Upper lobe of left lung (tissue), 6 donors: ENCODE measurements around the gene RNF41. TPM values are rescaled to one million over a fixed set of nuclear protein-coding genes. Genes with fewer than 3 reads are reported as not detected.

Experiments
- ATAC-seq, 2 donors: fragments of 200-7000 bp; cut with Tn5 transposase; one replicate each; pipeline ENCODE4 v1.9.1; 2022; ENCODE audit warnings: mild to moderate bottlenecking in 2 of 2, moderate library complexity in 2 of 2; ENCODE audit not compliant: low FRiP score in 2 of 2
- DNase-seq, 2 donors: peaks; one replicate each; pipeline ENCODE4 v3.0.0-alpha.2; 2019 to 2020
- H3K27ac ChIP-seq, 4 donors: fragments of 200-600 bp; sonication (generic); one replicate each; pipeline ENCODE4 v1.5.1; 2016 to 2019
- H3K27me3 ChIP-seq, 4 donors: fragments of 200-600 bp; sonication (generic); one replicate each; pipeline ENCODE4 v1.5.1; 2017 to 2019
- H3K36me3 ChIP-seq, 4 donors: fragments of 200-600 bp; sonication (generic); one replicate each; pipeline ENCODE4 v1.5.1; 2016 to 2019
- H3K4me1 ChIP-seq, 4 donors: fragments of 200-600 bp; sonication (generic); one replicate each; pipeline ENCODE4 v1.5.1; 2018 to 2019
- H3K4me3 ChIP-seq, 4 donors: fragments of 200-600 bp; sonication (generic); one replicate each; pipeline ENCODE4 v1.5.1; 2017 to 2019; ENCODE audit warnings: mild to moderate bottlenecking in 2 of 4, moderate library complexity in 1 of 4
- H3K9me3 ChIP-seq, 4 donors: fragments of 200-600 bp; sonication (generic); one replicate each; pipeline ENCODE4 v1.5.1; 2018 to 2019
- CTCF ChIP-seq, 6 experiments: fragments of 450-650 bp in 4 of 6; fragments of 200-600 bp in 2 of 6; sonication (generic) in 2 of 6; IDR thresholded peaks; one replicate each; pipeline ENCODE4 v1.5.1; 2016 to 2019; ENCODE audit warnings: antibody characterized with exemption in 6 of 6
- EP300 ChIP-seq, 4 donors: sonication (generic); formaldehyde crosslinking; IDR thresholded peaks; one replicate each; pipeline ENCODE4 v1.5.1; 2017; ENCODE audit warnings: antibody characterized with exemption in 4 of 4, control low read depth in 2 of 4
- POLR2A ChIP-seq, 4 donors: fragments of 450-650 bp; IDR thresholded peaks; one replicate each; pipeline ENCODE4 v1.5.1; 2016 to 2017; ENCODE audit warnings: antibody characterized with exemption in 4 of 4, mild to moderate bottlenecking in 2 of 4
- POLR2AphosphoS5 ChIP-seq, 2 donors: sonication (generic); formaldehyde crosslinking; IDR thresholded peaks; one replicate each; pipeline ENCODE4 v1.5.1; 2017; ENCODE audit warnings: antibody characterized with exemption in 2 of 2
- WGBS, 2 donors: methylation state at CpG; one replicate each; pipeline ENCODE4 v1.1.5; 2017 to 2018; 5-methylcytosine and 5-hydroxymethylcytosine counted together
- total RNA-seq, 6 donors: library from RNA; depleted of rRNA in 4 of 6; stranded (reverse); fragments of >200 nt in 4 of 6; gene quantifications; one replicate each; pipeline versions ENCODE4 v1.1.0 to v1.2.1, GENCODE V29; 2016 to 2021
- donor health status: DM: no; HTN: no; CAD: no; lungs with moderate emphysema.
- donor health status: DM: no; HTN: yes; CAD: no; lungs with severe emphysema.

Gene RNF41
- total RNA-seq, 6 donors from 2014 or later, result 38.8 to 94.3 (median 62.1) TPM

GRCh38 chr12:56161690-56162351 lies 59.9 kb downstream of the RNF41 start:
- Histone ChIP-seq H3K9me3 (no peaks in the 10 kb centered on the region), H3K27ac (peak overlapping the region; percentile 49 to 97 (median 91)), H3K36me3 (peaks cover 51 to 76% (median 68%) of the 10 kb centered on the region in 4 donors), H3K4me1 (peaks cover 29 to 54% (median 37%) of the 10 kb centered on the region in 4 donors), H3K4me3 (peak overlapping the region in 1 of 4 donors; percentile 59), H3K27me3 (no peaks in the 10 kb centered on the region)
- WGBS, 2 donors, result 80 to 81% methylated on average over 10 of the region's 10 CpGs
- ATAC-seq (no peak), DNase-seq (no peak)
- TF ChIP-seq EP300 (IDR thresholded peaks at IDR 0.05) (no peak), CTCF (IDR thresholded peaks at IDR 0.05) (no peak), POLR2A (IDR thresholded peaks at IDR 0.05) (no peak), POLR2AphosphoS5 (IDR thresholded peaks at IDR 0.05) (no peak)

GRCh38 chr12:56160894-56161689 lies 60.6 kb downstream of the RNF41 start:
- Histone ChIP-seq H3K27ac (peak overlapping the region; percentile 87 to 97 (median 96)), H3K4me3 (peak overlapping the region; percentile 59 to 84 (median 64)), H3K36me3 (peaks cover 46 to 69% (median 62%) of the 10 kb centered on the region in 4 donors), H3K4me1 (peaks cover 32 to 58% (median 40%) of the 10 kb centered on the region in 4 donors), H3K9me3 (no peaks in the 10 kb centered on the region), H3K27me3 (no peaks in the 10 kb centered on the region)
- TF ChIP-seq EP300 (IDR thresholded peaks at IDR 0.05) (no peak), POLR2A (IDR thresholded peaks at IDR 0.05) (no peak), CTCF (IDR thresholded peaks at IDR 0.05) (no peak), POLR2AphosphoS5 (IDR thresholded peaks at IDR 0.05) (no peak)
- WGBS, 2 donors, result 57 to 72% methylated on average over 10 to 11 of the region's 11 CpGs
- DNase-seq (no peak), ATAC-seq (no peak)

GRCh38 chr12:56160193-56160763 lies 61.4 kb downstream of the RNF41 start:
- TF ChIP-seq POLR2AphosphoS5 (IDR thresholded peaks at IDR 0.05) (peak; percentile 46 to 70), POLR2A (IDR thresholded peaks at IDR 0.05) (no peak)

GRCh38 chr12:56159482-56160192 lies 62.1 kb downstream of the RNF41 start:
- 8 to 21% methylated on average over 4 to 8 of the region's 8 CpGs for WGBS, 2 donors
- Histone ChIP-seq H3K27me3 (no peaks in the 10 kb centered on the region), H3K36me3 (peaks cover 33 to 55% (median 50%) of the 10 kb centered on the region in 4 donors), H3K9me3 (no peaks in the 10 kb centered on the region), H3K4me3 (peak overlapping the region; percentile 59 to 84 (median 64)), H3K4me1 (peaks cover 32 to 58% (median 40%) of the 10 kb centered on the region in 4 donors), H3K27ac (peak overlapping the region; percentile 87 to 97 (median 96))
- ATAC-seq (no peak), DNase-seq (no peak)
- TF ChIP-seq EP300 (IDR thresholded peaks at IDR 0.05) (no peak), CTCF (IDR thresholded peaks at IDR 0.05) (no peak), POLR2A (IDR thresholded peaks at IDR 0.05) (no peak), POLR2AphosphoS5 (IDR thresholded peaks at IDR 0.05) (no peak)

More at GRCh38 chr12:56160193-56160763, 61.4 kb downstream of the RNF41 start:
- Histone ChIP-seq H3K9me3 (no peaks in the 10 kb centered on the region), H3K4me1 (peaks cover 32 to 58% (median 40%) of the 10 kb centered on the region in 4 donors), H3K4me3 (peak overlapping the region; percentile 59 to 84 (median 64)), H3K27ac (peak overlapping the region; percentile 87 to 97 (median 96)), H3K27me3 (no peaks in the 10 kb centered on the region), H3K36me3 (peaks cover 40 to 61% (median 56%) of the 10 kb centered on the region in 4 donors)
- DNase-seq, result peak; percentile 39 to 47
- 15 to 22% methylated on average over 7 of the region's 7 CpGs for WGBS, 2 donors
- no peak for ATAC-seq
